CD4-positive, alpha-beta T cell treated with Interleukin-6 at 100 ng/mL for 8 hours (primary cell): Measurements from ENCODE around the gene HAUS2.
A peak's percentile ranks its signal among the peaks of the same experiment; 100 is the strongest.
"Not testable (repeated sequence)": the region's sequence is repeated elsewhere in the genome, so short reads cannot be mapped to it uniquely, and the experiment has no call there.

Source experiments
- DNase-seq: peaks from one replicate; pipeline ENCODE4 v3.0.0-alpha.2; 2020; ENCODE audit warnings: mixed read lengths, low spot score

The HAUS2 gene

GRCh38 chr15:42576040-42576594 is 27.5 kb downstream of the HAUS2 start:
- DNase-seq: no peak

- DNase-seq: no peak
These were observed 28.1 kb downstream of the HAUS2 start for GRCh38 chr15:42576776-42577175.

- no peak for DNase-seq
These were observed 28.9 kb downstream of the HAUS2 start for GRCh38 chr15:42577514-42578031.

- no peak for DNase-seq
These were observed 30.4 kb downstream of the HAUS2 start for GRCh38 chr15:42578984-42579537.

- DNase-seq: peak; percentile 76
These were observed 32.7 kb downstream of the HAUS2 start for GRCh38 chr15:42581272-42581730.

- DNase-seq: no peak
These were observed 34.1 kb downstream of the HAUS2 start for GRCh38 chr15:42582569-42583375.

- no peak for DNase-seq
These were observed 35.6 kb downstream of the HAUS2 start for GRCh38 chr15:42584031-42584765.

- no peak for DNase-seq
These were observed 42.1 kb downstream of the HAUS2 start for GRCh38 chr15:42590619-42591237.

- DNase-seq: no peak
These were observed 42.7 kb downstream of the HAUS2 start for GRCh38 chr15:42591238-42591934.

- DNase-seq: no peak
These were observed 44.1 kb downstream of the HAUS2 start for GRCh38 chr15:42592716-42593115.

GRCh38 chr15:42593143-42593542 is 44.5 kb downstream of the HAUS2 start:
- DNase-seq: no peak

- DNase-seq: no peak
These were observed 45.5 kb downstream of the HAUS2 start for GRCh38 chr15:42594095-42594494.

GRCh38 chr15:42595626-42596240 is 47.1 kb downstream of the HAUS2 start:
- DNase-seq: no peak

- not testable (repeated sequence) for DNase-seq
These were observed 52.7 kb downstream of the HAUS2 start for GRCh38 chr15:42601316-42601715.

GRCh38 chr15:42602501-42602900 is 53.9 kb downstream of the HAUS2 start:
- no peak for DNase-seq

GRCh38 chr15:42603978-42604377 is 55.3 kb downstream of the HAUS2 start:
- DNase-seq: no peak

- no peak for DNase-seq
These were observed 56.5 kb downstream of the HAUS2 start for GRCh38 chr15:42604894-42605744.

- no peak for DNase-seq
These were observed 57.2 kb downstream of the HAUS2 start for GRCh38 chr15:42605796-42606195.

- DNase-seq: peak; percentile 33
These were observed 59.5 kb downstream of the HAUS2 start for GRCh38 chr15:42608110-42608531.
